Adipocyte (in vitro differentiated cells): ENCODE data around the gene PPAN.

Experiments
- DNase-seq: peaks from one replicate; pipeline ENCODE4 v3.0.0-alpha.2; 2015; ENCODE audit warnings: low read depth
- H3K27me3 ChIP-seq: replicated peaks from 2 replicates; pipeline ENCODE4 v1.7.0; 2013; ENCODE audit warnings: mild to moderate bottlenecking, low read length, moderate library complexity; ENCODE audit not compliant: control insufficient read depth, insufficient read depth
- H3K36me3 ChIP-seq: 2 replicates; pipeline ENCODE4 v1.7.0; 2013; ENCODE audit warnings: low read length, mild to moderate bottlenecking, moderate library complexity; ENCODE audit not compliant: control insufficient read depth, insufficient read depth, severe bottlenecking
- H3K4me1 ChIP-seq: 2 replicates; pipeline ENCODE4 v1.7.0; 2013; ENCODE audit warnings: mild to moderate bottlenecking, low read length, moderate library complexity; ENCODE audit not compliant: control insufficient read depth, insufficient read depth
- H3K4me3 ChIP-seq: 2 replicates; pipeline ENCODE4 v1.7.0; 2013; ENCODE audit warnings: mild to moderate bottlenecking, low read length, moderate library complexity
- H3K9ac ChIP-seq: 2 replicates; pipeline ENCODE4 v1.7.0; 2013; ENCODE audit warnings: mild to moderate bottlenecking, low read length, moderate library complexity
- H3K9me3 ChIP-seq: 2 replicates; pipeline ENCODE4 v1.7.0; 2013; ENCODE audit warnings: mild to moderate bottlenecking, low read length, moderate library complexity; ENCODE audit not compliant: control insufficient read depth

PPAN gene

DNA sequence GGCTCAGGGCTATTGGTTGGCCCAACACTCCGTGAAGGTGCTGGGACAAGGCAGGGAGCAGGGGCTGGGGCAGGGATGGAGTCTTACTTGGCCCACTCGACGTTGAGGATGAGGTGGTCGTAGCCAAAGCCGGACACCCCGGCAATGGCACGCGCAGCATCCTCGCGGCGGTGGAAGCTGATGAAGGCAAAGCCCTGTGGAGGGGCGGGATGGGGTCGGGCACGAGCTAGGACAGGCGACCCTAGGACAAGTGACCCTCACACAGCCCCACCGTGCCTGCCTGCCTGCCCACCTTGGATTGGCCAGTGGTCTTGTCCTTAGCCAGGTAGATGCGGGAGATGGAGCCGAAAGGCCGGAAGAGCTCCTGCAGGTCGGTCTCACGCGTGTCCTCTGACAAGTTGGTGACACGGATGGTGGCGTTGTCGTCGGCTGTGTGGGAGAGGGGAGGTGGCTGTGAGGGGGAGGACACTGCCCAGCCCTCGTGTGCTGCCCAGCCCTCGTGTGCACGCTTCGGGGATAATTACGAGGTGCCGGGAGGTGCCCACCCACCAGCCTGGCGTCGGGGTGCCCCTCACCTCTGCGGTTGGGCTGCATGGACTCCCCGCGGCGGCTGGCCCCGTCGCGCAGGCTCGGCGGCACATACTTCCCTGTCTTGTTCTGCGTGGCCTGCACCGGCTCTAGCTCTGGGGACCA lies 9.4 kb downstream of the PPAN start:
- peaks cover 49% of the 10 kb centered on the region for H3K36me3 ChIP-seq
- H3K4me3 ChIP-seq, result no peak overlapping the region
- peaks cover 20% of the 10 kb centered on the region for H3K4me1 ChIP-seq
- DNase-seq, result no peak
- no peaks in the 10 kb centered on the region for H3K27me3 ChIP-seq
- H3K9me3 ChIP-seq, result no peaks in the 10 kb centered on the region
- no peak overlapping the region for H3K9ac ChIP-seq

- Histone ChIP-seq H3K4me1 (peaks cover 26% of the 10 kb centered on the region), H3K27me3 (no peaks in the 10 kb centered on the region), H3K9ac (no peak overlapping the region), H3K4me3 (no peak overlapping the region), H3K9me3 (no peaks in the 10 kb centered on the region), H3K36me3 (peaks cover 42% of the 10 kb centered on the region)
- no peak for DNase-seq
These were observed 10.1 kb downstream of the PPAN start for GRCh38 chr19:10116085-10116865.

- H3K36me3 ChIP-seq, result peaks cover 37% of the 10 kb centered on the region
These were observed 10.9 kb downstream of the PPAN start for GRCh38 chr19:10116866-10117616.

GRCh38 chr19:10118960-10119359 lies 12.8 kb downstream of the PPAN start:
- H3K4me1 ChIP-seq, result peaks cover 34% of the 10 kb centered on the region
- H3K9ac ChIP-seq, result peak overlapping the region; percentile 93
- no peaks in the 10 kb centered on the region for H3K9me3 ChIP-seq
- peaks cover 37% of the 10 kb centered on the region for H3K36me3 ChIP-seq
- DNase-seq, result no peak
- peak overlapping the region; percentile 89 for H3K4me3 ChIP-seq
- H3K27me3 ChIP-seq, result no peaks in the 10 kb centered on the region

More at GRCh38 chr19:10116866-10117616, 10.9 kb downstream of the PPAN start:
- Histone ChIP-seq H3K9me3 (no peaks in the 10 kb centered on the region), H3K4me1 (peaks cover 32% of the 10 kb centered on the region), H3K9ac (no peak overlapping the region), H3K27me3 (no peaks in the 10 kb centered on the region), H3K4me3 (no peak overlapping the region)
- DNase-seq, result no peak

DNA sequence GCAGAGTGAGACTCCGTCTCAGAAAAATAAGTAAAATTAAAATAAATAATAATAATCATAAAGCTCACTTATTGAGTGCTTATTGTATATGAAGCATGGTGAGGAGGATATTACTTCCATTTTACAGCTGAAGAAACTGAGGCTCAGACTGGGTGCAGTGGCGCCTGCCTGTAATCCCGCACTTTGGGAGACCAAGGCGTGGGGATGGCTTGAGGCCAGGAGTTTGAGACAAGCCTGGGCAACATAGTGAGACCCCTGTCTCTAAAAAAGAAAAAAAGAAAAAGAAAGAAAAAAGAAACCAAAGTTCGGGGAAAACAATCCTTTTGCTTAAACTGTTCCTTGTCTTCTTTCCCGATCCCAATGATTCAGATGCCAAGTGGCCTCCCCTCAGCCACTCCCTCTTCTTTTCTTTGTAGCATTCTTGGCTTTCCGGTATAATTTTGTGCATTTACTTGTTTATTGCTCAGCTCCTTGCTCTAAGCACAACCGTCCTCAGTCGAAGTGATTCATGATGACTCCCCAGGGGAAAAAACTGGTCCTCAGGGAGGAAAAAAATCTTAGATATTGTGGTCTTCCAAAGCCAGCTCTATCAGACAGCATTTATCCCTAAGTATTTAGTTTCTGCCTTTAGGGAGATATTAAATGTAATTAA lies 14.5 kb downstream of the PPAN start:
- H3K36me3 ChIP-seq, result peaks cover 29% of the 10 kb centered on the region
- peak; percentile 78 for DNase-seq
- H3K4me3 ChIP-seq, result peak overlapping the region; percentile 77
- H3K27me3 ChIP-seq, result no peaks in the 10 kb centered on the region
- H3K4me1 ChIP-seq, result peaks cover 34% of the 10 kb centered on the region
- peak overlapping the region; percentile 93 for H3K9ac ChIP-seq
- H3K9me3 ChIP-seq, result no peaks in the 10 kb centered on the region

- Histone ChIP-seq H3K27me3 (no peaks in the 10 kb centered on the region), H3K4me3 (no peak overlapping the region), H3K9ac (peak overlapping the region; percentile 93), H3K4me1 (peaks cover 34% of the 10 kb centered on the region), H3K9me3 (no peaks in the 10 kb centered on the region), H3K36me3 (peaks cover 15% of the 10 kb centered on the region)
- DNase-seq, result peak; percentile 67
These were observed 15.9 kb downstream of the PPAN start for GRCh38 chr19:10122045-10122444.

DNA sequence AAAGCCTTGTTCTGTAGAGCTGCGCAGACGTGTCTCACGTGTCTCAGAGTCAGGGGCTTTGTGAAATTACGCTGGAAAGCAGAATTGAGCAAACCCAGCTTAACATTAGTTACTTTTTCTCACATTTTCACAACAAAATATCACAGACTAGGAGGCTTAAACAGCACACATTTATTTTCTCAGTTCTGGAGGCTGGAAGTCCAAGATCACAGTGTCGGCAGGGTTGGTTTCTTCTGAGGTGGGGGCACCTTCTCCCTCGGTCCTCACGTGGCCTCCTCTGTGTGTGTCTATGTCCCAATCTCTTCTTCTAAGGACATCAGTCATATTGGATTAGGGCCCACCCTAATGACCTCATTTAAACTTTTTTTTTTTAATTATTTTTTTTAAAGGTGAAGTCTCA lies 18.3 kb downstream of the PPAN start:
- Histone ChIP-seq H3K9me3 (no peaks in the 10 kb centered on the region), H3K4me1 (peaks cover 26% of the 10 kb centered on the region), H3K36me3 (peaks cover 3% of the 10 kb centered on the region), H3K4me3 (no peak overlapping the region), H3K9ac (no peak overlapping the region), H3K27me3 (no peaks in the 10 kb centered on the region)
- no peak for DNase-seq

- Histone ChIP-seq H3K4me1 (peaks cover 21% of the 10 kb centered on the region), H3K9me3 (no peaks in the 10 kb centered on the region), H3K36me3 (peaks cover 3% of the 10 kb centered on the region), H3K4me3 (no peak overlapping the region), H3K27me3 (no peaks in the 10 kb centered on the region), H3K9ac (no peak overlapping the region)
- DNase-seq, result no peak
These were observed 20.1 kb downstream of the PPAN start for GRCh38 chr19:10126213-10126639.

- no peak overlapping the region for H3K4me3 ChIP-seq
- no peak for DNase-seq
- H3K9me3 ChIP-seq, result no peaks in the 10 kb centered on the region
- peaks cover 12% of the 10 kb centered on the region for H3K4me1 ChIP-seq
- no peaks in the 10 kb centered on the region for H3K27me3 ChIP-seq
- H3K36me3 ChIP-seq, result peaks cover 53% of the 10 kb centered on the region
- no peak overlapping the region for H3K9ac ChIP-seq
These were observed 26.7 kb downstream of the PPAN start for GRCh38 chr19:10132905-10133304.

DNA sequence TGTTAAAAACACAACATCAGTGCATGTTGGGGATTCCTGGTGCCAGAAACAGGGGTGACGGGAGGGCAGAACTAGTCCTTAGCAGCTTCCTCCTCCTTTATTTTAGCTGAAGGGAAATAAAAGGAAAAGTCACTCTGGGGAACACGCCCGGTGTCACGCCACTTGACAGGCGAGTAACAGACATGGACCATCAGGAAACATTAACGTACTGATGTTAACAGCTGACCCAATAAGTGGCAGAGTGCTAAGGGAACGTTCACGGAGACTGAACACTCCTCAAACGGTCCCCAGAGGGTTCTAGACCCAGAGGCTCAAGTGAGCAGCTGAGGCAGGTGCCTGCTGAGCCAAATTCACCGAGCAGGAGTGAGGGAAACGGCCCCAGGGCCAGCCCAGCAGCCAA lies 27.4 kb downstream of the PPAN start:
- no peak for DNase-seq
- H3K9ac ChIP-seq, result no peak overlapping the region
- peaks cover 58% of the 10 kb centered on the region for H3K36me3 ChIP-seq
- no peak overlapping the region for H3K4me3 ChIP-seq
- peaks cover 12% of the 10 kb centered on the region for H3K4me1 ChIP-seq
- no peaks in the 10 kb centered on the region for H3K9me3 ChIP-seq
- H3K27me3 ChIP-seq, result no peaks in the 10 kb centered on the region

DNA sequence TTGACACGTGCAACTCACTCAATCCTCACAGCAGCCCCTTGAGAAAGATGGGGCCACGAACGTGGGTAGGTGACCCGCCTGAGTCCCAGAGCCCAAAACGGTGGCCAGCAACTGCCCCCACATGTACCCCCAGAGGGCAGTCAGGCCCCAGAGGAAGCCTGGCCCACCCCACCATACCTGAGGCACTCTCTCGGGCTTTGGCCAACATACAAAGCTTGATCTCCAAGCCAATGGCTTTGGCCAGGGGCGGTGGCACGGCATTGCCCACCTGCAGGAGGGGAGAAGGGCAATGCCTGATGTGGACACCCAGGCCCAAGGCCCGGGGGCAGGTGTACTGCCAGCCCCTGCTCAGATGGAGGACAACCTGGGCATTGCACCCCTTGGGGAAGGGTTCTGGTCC lies 27.9 kb downstream of the PPAN start:
- no peak overlapping the region for H3K4me3 ChIP-seq
- H3K9ac ChIP-seq, result no peak overlapping the region
- H3K9me3 ChIP-seq, result no peaks in the 10 kb centered on the region
- peaks cover 61% of the 10 kb centered on the region for H3K36me3 ChIP-seq
- DNase-seq, result no peak
- H3K4me1 ChIP-seq, result peaks cover 12% of the 10 kb centered on the region
- no peaks in the 10 kb centered on the region for H3K27me3 ChIP-seq
